OCI-LY3 (cell line): ENCODE results near the gene POFUT2.

ENCODE experiments used
- H2AFZ ChIP-seq: fragments of 200-600, 300-600 bp; shearing (Covaris generic); 2 replicates; pipeline ENCODE4 v1.6.0; 2014; ENCODE audit warnings: antibody characterized with exemption, low read depth, low read length
- H3K27ac ChIP-seq: fragments of 200-600, 300-600 bp; sonication (generic); 2 replicates; pipeline ENCODE4 v1.5.1; 2014; ENCODE audit warnings: mild to moderate bottlenecking, low read length, moderate library complexity, mixed read lengths
- H3K27me3 ChIP-seq: fragments of 200-600, 300-600 bp; sonication (generic); 2 replicates; pipeline ENCODE4 v1.6.1; 2014; ENCODE audit warnings: low read depth, low read length, mixed read lengths
- H3K36me3 ChIP-seq: fragments of 200-600, 300-600 bp; sonication (generic); replicated peaks from 2 replicates; pipeline ENCODE3; 2014; ENCODE audit warnings: low read depth, low read length, mixed read lengths
- H3K4me1 ChIP-seq: fragments of 300-600, 200-600 bp; sonication (generic); 2 replicates; pipeline ENCODE4 v1.6.1; 2014; ENCODE audit warnings: low read length, mixed read lengths
- H3K4me2 ChIP-seq: fragments of 200-600, 300-600 bp; sonication (generic); 2 replicates; pipeline ENCODE4 v1.6.1; 2014; ENCODE audit warnings: low read length, mixed read lengths
- H3K4me3 ChIP-seq: fragments of 300-600, 200-600 bp; sonication (generic); 2 replicates; pipeline ENCODE4 v1.5.1; 2014; ENCODE audit warnings: antibody characterized with exemption, mild to moderate bottlenecking, low read length, moderate library complexity
- H3K79me2 ChIP-seq: fragments of 300-600, 200-600 bp; shearing (Covaris generic); 2 replicates; pipeline ENCODE4 v1.6.1; 2014; ENCODE audit warnings: mild to moderate bottlenecking, low read length, mixed read lengths
- H3K9ac ChIP-seq: fragments of 300-600, 200-600 bp; shearing (Covaris generic); 2 replicates; pipeline ENCODE4 v1.6.0; 2014; ENCODE audit warnings: mild to moderate bottlenecking, low read length, moderate library complexity
- H3K9me3 ChIP-seq: fragments of 200-600, 300-600 bp; shearing (Covaris generic); 2 replicates; pipeline ENCODE4 v1.6.1; 2014; ENCODE audit warnings: low read length, mixed read lengths; ENCODE audit not compliant: insufficient read depth
- H4K20me1 ChIP-seq: fragments of 200-600, 300-600 bp; sonication (generic); 2 replicates; pipeline ENCODE4 v1.6.1; 2016; ENCODE audit warnings: low read length, mixed read lengths; ENCODE audit not compliant: insufficient read depth
- EZH2phosphoT487 ChIP-seq: fragments of 200-600 bp; shearing (Covaris generic); IDR thresholded peaks from 2 replicates; pipeline ENCODE4 v1.6.1; 2018; ENCODE audit warnings: antibody characterized with exemption, mixed run types, low read depth
- TF ChIP-seq, protein P1 (sequence below): fragments of 200-600, 300-600 bp; sonication (generic); IDR thresholded peaks from 2 replicates; pipeline ENCODE4 v1.5.1; 2014; ENCODE audit warnings: antibody characterized with exemption, low read length, low read depth

POFUT2 gene

GRCh38 chr21:45319461-45320211, 31.9 kb upstream of the POFUT2 start:
- no peak overlapping the region for H3K27ac ChIP-seq
- no peak for TF ChIP-seq EZH2phosphoT487
- TF ChIP-seq, protein P1, sequence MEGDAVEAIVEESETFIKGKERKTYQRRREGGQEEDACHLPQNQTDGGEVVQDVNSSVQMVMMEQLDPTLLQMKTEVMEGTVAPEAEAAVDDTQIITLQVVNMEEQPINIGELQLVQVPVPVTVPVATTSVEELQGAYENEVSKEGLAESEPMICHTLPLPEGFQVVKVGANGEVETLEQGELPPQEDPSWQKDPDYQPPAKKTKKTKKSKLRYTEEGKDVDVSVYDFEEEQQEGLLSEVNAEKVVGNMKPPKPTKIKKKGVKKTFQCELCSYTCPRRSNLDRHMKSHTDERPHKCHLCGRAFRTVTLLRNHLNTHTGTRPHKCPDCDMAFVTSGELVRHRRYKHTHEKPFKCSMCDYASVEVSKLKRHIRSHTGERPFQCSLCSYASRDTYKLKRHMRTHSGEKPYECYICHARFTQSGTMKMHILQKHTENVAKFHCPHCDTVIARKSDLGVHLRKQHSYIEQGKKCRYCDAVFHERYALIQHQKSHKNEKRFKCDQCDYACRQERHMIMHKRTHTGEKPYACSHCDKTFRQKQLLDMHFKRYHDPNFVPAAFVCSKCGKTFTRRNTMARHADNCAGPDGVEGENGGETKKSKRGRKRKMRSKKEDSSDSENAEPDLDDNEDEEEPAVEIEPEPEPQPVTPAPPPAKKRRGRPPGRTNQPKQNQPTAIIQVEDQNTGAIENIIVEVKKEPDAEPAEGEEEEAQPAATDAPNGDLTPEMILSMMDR: no peak
- H3K79me2 ChIP-seq: no peaks in the 10 kb centered on the region
- no peaks in the 10 kb centered on the region for H4K20me1 ChIP-seq
- no peak overlapping the region for H3K4me2 ChIP-seq
- H3K9ac ChIP-seq: no peak overlapping the region
- no peaks in the 10 kb centered on the region for H3K9me3 ChIP-seq
- no peak overlapping the region for H2AFZ ChIP-seq
- no peaks in the 10 kb centered on the region for H3K36me3 ChIP-seq
- H3K4me3 ChIP-seq: no peak overlapping the region
- H3K27me3 ChIP-seq: no peaks in the 10 kb centered on the region
- H3K4me1 ChIP-seq: no peaks in the 10 kb centered on the region

DNA sequence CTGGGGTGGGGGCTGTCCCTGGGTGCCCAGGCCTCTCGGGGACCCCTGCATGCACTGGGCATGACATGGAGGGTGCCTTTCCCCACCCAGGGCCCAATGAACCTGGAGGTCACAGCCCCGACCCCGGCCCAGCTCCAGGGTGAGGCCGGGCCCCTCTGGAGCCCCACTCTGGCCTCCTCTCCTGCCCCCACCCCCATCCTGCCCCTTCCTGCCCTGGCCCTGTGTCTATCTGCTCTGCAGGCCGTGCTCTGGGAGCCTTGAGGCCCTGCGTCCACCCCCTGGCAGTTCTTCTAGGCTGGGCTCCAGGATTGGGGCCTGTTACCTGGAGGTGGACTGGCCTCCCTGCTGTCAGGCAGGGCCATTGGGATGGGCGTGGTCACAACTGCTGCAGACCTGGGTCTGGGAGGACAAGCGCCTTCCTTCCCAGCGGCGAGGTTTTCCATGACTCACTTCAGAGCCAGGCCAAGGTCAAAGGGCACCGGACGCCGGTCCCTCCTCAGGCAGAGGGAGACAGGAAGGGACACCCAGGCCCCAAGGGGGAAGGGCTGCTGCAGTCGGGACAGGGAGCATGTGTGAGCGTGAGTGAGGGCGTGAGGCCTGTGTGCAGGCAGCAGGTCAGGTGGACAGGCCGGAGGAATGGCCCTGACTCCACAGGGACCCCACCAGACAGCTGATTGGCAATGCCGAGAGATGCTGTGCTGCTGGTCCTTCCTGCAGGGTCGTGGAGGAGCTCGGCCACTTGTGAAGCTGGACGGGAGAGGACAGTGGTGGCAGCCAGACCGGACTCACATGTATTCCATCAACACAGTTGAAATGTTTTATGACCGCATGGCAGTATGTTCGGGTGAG, 31.1 kb upstream of the POFUT2 start:
- no peaks in the 10 kb centered on the region for H3K36me3 ChIP-seq
- H4K20me1 ChIP-seq: no peaks in the 10 kb centered on the region
- no peaks in the 10 kb centered on the region for H3K4me1 ChIP-seq
- H3K4me3 ChIP-seq: no peak overlapping the region
- no peak overlapping the region for H3K27ac ChIP-seq
- H3K4me2 ChIP-seq: no peak overlapping the region
- no peaks in the 10 kb centered on the region for H3K79me2 ChIP-seq
- H3K9me3 ChIP-seq: no peaks in the 10 kb centered on the region
- H3K27me3 ChIP-seq: no peaks in the 10 kb centered on the region
- no peak for TF ChIP-seq EZH2phosphoT487
- TF ChIP-seq, protein P1: no peak
- H2AFZ ChIP-seq: no peak overlapping the region
- H3K9ac ChIP-seq: no peak overlapping the region

DNA sequence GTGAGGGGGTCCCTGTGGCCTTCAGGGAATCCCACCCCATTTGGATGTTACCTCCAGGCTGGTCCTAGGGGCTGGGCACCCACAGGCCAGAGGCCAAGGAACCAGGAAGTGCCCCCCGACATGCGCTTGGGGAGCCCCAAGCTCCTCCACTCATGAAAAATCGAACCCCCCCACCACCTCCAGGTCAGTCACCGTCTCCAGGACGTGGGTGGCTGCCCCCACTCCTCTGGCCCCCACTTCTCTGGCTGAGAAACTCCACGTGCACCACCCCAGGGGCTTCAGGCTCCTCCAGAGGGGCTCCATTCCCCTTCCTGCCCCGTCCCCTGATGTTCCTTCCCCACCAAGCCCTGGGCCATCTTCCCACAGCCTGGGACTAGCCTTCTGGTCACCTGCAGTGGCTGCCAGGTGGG, 30.5 kb upstream of the POFUT2 start:
- no peaks in the 10 kb centered on the region for H4K20me1 ChIP-seq
- no peak overlapping the region for H3K4me2 ChIP-seq
- H3K27me3 ChIP-seq: no peaks in the 10 kb centered on the region
- H2AFZ ChIP-seq: no peak overlapping the region
- no peaks in the 10 kb centered on the region for H3K9me3 ChIP-seq
- no peak overlapping the region for H3K9ac ChIP-seq
- H3K36me3 ChIP-seq: no peaks in the 10 kb centered on the region
- no peaks in the 10 kb centered on the region for H3K79me2 ChIP-seq
- TF ChIP-seq EZH2phosphoT487: no peak
- TF ChIP-seq, protein P1: no peak
- H3K4me1 ChIP-seq: no peaks in the 10 kb centered on the region
- H3K4me3 ChIP-seq: no peak overlapping the region
- H3K27ac ChIP-seq: no peak overlapping the region

- Histone ChIP-seq H3K4me2 (no peak overlapping the region), H2AFZ (no peak overlapping the region), H3K4me3 (no peak overlapping the region), H3K27me3 (no peaks in the 10 kb centered on the region), H4K20me1 (no peaks in the 10 kb centered on the region), H3K4me1 (no peaks in the 10 kb centered on the region), H3K27ac (no peak overlapping the region), H3K36me3 (no peaks in the 10 kb centered on the region), H3K9ac (no peak overlapping the region), H3K9me3 (no peaks in the 10 kb centered on the region), H3K79me2 (no peaks in the 10 kb centered on the region)
- TF ChIP-seq, protein P1: no peak
- TF ChIP-seq EZH2phosphoT487: no peak
Observed at GRCh38 chr21:45317398-45318145, 29.9 kb upstream of the POFUT2 start.
